Measurements from ENCODE around the gene SUMO3.

SUMO3 gene

DNA sequence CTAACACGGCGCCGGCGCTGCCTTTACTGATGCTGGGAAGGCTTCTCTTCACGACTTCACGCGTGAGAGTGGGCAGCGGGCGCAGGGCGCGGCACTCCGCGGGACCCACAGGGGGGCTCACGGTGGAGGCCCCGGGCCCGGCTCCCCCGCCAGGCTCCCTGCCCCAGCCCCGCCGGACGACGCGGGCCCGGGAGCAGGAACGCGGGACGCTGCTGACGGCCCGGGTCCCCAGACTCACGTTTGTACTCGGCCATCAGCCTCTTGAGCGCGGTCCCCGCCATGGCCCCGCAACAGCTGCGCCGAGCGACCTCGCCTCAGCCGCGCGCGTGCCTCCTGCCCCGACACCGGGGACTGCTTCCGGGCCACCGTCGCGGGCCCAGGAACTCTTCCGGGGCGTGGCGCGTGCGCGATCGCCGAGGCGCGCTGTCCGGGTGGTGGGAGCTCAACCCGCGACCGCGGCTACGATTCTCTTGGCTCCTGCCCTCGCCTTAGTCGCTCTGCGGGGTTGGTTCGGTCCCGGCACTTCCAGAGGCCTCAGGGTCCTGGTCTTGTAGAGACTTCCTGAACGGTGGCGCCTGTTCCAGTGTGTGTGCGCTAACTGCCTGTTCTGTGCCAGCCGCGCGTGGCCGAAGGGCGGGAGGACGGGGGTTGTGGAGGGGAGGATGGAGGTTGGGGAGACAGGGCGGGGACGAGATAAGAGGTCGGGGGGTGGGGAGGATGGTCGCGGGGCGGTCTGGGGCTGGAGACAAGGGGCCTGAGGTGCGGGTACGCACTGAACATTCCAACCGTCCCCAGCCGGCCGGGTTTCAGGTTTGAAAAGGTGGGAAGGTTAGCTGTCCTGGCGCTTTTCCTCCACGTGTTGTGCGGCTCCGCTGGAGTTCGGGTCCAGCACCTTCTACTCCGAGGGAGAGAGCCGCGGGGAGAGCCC, 16.1 kb downstream of the SUMO3 start, which contains the start of gene UBE2G2:
Gene UBE2G2, minus strand, starts transcription at position 353 of the 928 bp plus-strand sequence. Its CDS starts 72 bp downstream, at position 281.
- peak; percentile 84 for DNase-seq

DNA sequence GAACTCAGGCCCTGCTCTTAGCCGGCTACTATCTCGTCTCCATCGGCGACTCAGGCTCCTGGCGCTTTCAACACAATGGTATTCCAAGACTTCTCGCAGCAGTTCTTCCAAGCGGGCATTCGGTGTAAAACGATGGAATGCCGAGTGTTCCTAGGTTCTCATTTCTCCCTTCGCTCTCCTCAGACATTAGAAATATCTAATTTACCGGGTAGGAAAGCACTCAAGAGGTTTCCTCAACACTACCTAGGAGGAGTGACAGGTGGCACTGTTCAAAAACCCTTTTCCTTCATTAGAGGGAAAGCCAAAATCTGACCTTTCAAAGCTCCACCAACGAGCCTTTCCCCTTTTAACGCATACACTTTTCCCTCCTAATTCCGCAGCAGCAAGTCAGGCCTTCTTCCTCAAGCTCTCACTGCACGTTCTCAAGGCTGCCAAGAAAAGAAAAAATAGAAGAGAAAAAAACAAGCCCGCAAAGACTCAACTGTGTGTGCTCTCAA, 16.8 kb downstream of the SUMO3 start:
- peak; percentile 44 for DNase-seq

DNA sequence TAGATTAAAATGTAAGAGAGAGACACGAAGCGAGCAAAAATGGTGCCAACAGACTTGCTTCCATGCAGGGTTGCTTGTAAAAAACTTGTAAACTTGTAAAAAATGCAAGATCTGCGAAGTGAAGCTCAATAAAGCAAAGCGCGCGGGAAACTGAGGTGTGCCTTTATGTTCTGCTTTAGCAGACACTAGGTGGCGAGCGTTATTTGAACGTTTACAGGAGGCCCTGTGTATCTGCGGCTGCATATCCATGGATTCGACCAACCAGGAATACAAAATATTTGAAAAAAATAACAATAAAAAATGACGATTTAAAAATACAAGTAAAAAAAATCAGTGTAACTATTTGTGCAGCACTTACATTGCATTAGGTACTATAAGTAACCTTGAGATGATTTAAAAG, 17.8 kb downstream of the SUMO3 start:
- no peak for DNase-seq

DNA sequence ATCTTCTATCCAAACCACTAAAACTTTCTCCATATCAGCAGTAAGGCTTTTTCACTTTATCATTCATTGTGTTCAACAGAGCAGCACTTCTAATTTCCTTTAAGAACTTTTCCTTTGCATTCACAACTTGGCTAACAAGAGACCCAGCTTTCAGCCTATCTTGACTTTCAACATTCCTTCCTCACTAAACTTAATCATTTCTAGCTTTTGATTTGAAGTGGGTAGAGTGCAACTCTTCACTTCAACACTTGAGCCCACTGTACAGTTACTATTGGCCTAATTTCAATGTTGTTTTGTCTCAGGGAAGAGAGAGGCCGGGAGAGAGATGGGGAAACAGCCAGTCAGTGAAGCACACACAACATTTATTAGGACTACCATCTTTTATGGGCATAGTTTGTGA, 18.2 kb downstream of the SUMO3 start:
- no peak for DNase-seq

DNA sequence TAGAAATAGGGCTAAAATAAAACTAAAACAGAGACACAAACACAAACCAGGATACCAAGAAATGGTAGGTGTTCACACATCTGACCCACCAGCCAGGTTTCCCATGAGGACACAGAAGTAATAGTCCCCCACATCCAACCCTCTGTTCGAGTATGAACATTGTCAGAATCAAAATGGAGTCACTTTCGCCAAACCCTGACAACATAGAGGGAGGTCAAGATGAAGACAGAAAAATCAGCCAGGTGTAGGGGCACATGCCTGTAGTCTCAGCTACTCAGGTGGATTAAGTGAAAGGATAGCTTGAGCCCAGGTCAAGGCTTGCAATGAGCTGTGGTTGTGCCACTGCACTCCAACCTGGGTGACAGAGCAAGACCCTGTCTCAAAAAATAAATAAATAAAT, 20.1 kb downstream of the SUMO3 start:
- no peak for DNase-seq

DNA sequence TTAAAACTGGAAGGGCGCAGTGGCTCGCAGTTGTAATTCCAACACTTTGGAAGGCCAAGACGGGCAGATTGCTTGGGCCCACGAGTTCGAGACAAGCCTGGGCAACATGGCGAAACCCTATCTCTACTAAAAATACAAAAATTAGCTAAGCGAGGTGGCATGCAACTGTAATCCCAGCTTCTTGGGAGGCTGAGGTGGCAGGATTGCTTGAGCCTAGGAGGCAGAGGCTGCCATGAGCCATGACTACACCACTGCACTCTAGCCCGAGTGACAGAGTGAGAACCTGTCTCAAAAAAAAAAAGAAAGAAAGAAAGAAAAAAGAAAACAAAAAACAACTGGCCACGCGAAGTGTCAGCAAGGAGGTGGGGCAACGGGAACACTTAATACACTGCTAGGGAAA, 22.5 kb downstream of the SUMO3 start:
- DNase-seq = no peak

DNA sequence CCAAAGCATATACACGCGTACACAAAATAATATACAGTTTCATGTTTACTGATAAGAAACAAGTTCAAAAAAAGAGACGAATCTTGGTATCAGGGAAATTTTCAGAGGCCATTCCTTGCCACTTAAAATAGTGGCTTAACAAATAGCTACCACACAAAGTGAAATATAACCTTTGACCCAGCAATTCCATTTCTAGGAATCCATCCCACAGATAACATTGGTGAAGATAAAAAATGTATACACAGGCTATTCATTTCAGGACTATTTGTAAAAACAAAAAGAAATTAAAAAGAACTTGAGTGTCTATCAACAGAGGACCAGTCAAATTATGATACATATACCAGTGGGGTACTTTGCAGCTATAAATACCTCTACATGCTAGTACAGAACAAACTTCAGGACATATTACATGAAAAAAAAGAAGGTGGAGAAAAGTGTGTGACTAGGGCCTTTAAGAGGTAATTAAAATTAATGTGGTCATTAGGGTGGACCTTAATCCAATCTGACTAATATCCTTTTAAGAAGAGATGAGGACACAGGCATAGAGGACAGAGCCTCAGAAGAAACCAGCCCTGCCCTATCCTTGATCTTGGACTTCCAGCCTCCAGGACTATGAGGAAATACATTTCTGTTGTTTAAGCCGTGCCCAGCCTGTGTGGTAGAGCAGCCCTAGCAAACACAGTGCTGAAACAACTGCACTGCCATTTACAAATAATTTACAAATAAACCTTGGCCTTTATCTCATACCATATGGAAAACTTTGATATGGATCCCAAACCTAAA, 24.1 kb downstream of the SUMO3 start:
- no peak for DNase-seq

DNA sequence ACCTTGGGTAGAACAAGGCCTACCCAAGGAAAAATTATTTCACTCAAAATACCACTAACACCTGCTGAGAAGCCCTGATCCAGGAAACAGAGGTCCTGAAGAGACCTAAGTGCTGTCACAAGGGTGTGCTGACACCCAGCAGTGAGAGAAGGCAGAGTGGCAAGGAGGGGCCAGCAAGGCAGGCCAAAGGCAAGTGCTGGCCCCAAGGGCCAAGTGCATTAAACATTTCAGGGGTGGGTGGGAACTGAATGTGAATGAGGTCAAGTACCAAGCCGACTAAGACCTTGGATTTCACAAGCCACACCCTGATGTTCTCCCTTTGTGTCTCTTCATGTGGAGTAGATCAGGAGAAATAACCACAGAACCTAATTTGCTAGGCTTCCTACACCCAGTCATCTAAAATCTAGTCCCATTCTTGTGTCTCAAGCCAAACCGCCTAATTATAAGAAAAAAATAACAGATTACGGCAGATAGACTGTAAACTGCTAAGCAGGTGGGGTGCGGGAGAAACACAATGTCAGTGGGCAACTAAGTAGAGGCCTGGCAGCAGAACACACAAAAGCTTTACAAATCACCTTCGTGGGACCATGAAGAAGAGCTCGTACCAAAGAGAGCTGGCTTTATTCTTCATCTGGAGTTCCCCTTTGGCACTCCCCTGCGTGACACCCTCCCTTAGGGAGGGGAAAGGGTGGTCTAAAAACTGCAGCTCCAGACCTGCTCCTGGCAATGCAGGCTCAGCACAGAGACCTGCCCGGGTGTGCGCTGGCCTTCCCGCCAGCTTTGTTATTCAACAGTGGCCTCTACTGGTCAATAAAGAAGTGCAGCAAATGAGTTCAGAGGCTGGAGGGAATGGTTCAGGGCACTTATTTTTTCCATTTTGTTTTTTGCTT, 24.9 kb downstream of the SUMO3 start:
- DNase-seq = peak; percentile 59

DNA sequence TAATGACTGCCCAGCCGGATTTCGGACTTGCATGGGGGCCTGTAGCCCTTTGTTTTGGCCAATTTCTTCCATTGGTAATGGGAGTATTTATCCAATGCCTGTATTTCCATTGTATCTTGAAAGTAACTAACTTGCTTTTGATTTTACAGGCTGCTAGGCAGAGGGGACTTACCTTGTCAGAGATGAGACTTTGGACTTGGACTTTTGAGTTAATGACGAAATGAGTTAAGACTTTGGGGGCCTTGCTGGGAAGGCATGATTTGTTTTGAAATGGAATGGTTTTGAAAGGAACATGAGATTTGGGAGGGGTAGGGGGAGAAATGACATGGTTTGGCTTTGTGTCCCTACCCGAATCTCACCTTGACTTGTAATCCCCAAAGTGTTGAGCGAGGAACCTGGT, 25.9 kb downstream of the SUMO3 start:
- no peak for DNase-seq

DNA sequence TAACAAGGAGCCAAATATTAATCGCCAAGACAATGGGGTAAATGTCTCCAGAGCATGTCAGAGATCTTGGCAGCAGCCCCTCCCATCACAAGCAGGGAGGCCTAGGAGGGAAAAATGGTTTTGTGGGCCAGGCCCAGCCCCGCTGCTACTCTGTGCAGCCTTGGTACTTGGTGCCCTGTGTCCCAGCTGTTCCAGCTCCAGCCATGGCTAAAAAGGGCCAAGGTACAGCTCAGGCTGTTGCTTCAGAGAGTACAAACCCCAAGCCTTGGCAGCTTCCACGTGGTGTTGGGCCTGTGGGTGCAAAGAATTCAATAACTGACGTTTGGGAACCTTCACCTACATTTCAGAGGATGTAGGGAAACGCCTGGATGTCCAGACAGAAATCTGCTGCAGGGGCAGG, 26.6 kb downstream of the SUMO3 start:
- DNase-seq = no peak

DNA sequence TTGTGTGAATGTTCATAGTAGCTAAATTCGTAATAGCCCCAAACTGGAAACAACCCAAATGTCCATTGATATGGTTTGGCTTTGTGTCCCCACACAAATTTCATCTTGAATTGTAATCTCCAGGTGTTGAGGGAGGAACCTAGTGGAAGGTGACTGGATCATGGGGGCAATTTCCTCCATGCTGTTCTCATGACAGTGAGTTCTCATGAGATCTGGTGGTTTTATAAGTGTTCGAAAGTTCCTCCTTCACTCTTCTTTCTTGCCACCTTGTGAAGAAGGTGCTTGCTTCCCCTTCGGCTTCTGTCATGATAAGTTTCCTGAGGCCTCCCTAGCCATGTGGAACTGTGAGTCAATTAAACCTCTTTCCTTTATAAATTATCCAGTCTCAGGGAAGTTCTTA, 27.5 kb downstream of the SUMO3 start:
- DNase-seq = no peak

DNA sequence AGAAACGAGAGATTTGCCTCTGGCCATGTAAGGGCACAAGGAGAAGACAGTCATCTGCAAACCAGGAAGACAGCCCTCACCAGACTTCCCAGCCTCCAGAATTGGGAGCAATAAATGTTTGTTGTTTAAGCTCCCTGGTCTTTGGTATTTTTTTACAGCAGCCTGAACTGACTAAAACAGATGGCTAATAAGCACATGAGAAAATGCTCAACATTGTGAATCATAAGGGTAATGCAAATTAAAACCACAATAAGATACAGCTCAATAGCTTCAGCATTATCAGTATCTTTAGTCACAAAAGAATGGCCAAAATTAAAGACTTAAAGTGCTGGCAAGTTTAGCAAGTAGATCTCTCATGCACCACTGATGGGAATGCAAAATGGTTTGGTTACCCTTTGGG, 28.0 kb downstream of the SUMO3 start:
- no peak for DNase-seq

DNA sequence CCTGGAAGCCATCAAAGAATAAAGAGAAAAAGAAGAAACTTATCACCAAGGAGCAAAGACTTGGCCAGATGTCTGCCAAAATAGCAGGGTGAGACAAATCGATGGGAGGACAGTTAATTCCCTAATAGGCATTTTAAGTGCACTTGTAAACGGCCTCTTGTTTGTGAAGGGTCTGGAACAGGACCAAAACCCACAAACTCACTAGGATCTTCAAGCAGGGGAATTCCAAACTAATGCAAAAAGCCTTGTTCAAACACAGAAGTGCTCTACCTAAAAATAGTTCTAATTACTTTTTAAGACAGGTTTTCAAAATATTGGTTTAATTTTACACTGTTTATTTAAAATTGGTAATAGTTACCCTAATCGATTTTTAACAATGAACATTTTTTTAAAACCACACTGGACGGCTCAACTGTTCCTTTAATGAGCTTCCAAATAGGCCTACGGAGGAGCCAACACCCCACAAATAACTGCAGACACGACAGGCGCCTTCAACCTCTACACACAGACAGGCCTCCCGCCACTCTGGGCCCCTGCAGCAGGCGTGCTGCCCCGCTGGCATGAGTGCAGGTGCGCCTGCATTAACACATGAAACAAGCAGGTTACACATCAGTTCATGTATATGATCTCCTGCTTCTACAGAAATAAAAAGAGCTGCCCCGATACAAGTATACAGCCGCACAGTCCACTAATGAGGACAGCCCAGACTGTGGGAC, 32.1 kb downstream of the SUMO3 start:
- no peak for DNase-seq

DNA sequence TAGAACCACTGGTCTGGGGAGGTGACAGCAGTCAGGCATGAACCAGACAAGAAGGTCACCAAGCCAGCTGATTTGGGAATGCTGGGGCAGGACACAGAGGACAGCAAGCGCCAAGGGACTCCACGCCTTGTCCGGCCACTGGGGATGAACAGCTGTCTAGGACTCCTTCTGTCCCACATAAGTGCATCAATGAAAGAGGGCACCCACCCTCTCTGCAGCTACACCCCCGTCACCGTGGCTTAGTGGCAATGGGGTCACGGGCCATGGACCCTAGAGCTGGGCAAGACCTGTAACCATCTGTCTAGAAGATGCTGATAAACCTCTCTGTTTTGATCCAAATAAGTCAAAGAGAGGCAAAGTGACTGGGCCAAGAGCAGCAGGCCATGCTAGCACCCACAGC, 33.1 kb downstream of the SUMO3 start:
- no peak for DNase-seq

DNA sequence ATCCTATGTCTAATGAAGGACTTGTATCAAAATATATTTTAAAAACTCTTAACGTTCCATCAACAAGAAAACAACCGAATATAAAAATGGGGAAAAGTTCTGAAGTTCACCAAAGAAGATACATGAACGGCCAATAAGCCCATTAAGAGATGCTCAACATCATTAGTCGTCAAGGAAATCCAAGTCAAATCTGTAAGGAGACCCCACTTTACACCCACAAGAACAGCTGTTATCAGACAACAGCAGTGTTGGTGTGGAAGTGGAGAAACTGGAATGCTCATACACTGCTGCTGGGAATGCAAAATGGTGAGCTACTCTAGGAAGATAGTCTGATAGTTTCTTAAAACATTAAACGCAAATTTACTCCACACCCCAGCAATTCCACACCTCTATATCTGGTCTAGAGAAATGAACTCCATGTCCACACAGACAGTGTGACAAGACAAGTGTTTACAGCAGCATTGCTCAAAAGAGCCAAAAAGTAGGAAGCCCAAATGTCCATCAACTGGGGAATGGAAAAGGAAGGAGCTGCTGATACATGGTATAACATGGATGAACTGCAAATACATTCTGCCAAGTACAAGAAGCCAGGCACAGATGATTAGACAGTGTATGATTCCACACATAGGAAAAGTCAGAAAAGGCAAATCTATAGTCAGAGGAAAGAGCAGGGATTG, 34.7 kb downstream of the SUMO3 start:
- no peak for DNase-seq

DNA sequence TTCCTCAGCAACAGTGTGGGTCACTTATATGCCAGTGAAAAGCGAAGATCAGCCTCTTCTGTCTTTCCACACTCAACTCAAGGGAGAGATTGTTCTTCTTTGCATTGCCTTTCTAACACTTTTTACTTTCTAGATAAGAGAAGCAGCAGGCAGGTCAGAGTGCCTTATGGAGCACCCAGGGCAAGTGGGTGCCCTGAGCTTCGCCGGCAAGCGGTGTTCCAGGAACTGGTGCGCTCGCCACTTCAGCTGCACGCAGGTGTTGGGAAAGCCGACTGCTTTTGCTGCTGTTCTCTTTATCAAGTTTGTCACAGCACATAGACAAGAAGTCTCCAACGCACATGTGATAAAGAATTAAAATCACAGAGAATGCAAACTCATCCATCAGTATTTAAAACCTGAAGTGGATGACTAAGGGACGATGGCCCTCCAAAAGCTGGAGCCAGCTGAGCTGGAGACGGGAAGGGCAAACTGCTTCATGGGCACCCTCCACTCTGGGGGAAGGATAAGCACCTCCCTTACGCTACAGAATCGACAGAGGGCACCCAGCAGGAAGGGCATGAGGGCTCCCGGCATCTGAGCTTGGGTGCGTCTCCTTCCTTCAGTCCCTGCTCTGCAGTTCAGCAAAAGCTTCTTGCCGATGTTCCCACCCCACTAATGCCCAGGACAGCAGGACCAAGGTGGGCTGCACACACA, 36.9 kb downstream of the SUMO3 start:
- no peak for DNase-seq

DNA sequence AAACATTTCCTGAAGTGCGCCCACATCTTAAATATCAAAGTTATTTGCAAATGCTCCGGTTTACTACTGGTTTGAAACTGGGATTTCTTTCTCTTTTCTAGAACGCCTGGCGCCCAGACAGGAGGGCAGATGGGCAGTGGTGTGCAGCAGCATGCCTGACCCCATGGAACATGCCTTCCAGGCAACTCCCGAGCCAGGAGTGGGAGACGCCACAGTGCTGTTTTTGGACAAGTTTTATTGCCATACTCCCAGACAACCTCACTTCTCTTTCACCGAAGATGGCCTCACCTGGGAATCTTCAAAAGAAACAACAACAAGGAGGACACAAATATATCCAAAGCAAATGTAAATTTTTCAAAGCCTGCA, 37.7 kb downstream of the SUMO3 start:
- DNase-seq = no peak

DNA sequence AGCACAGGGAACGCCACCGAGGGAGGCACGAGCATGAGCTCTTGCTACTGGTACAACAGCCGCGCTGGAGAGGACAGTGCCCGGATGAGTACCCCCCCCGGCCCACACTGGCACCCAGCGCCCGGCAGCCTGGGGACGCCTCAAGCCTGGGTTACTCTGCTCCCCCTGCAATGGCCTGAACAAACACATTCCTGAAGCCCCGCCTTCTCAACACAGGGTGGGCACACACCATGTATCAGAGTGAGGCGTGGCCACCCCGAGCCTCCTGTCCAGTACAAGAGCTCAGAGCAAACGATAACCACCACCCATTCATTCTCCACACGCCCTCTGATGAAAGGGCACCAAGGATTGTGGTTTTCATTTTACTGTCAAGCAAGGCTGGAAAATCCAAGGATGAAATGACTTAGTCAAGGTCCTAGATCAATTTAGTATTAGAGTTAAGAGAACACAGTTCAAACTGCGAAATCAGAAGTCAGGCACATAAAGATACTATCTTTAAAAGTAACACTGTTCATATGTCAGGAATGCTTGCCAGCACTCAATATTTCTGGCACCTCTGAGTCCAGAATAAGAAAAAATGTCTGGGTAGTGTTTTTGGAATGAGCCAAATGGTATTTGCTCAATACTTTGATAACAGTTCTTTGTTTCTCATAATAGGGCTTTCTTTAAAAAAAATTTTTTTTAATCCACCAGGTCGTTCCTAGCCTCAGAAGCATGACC, 38.3 kb downstream of the SUMO3 start:
- no peak for DNase-seq

DNA sequence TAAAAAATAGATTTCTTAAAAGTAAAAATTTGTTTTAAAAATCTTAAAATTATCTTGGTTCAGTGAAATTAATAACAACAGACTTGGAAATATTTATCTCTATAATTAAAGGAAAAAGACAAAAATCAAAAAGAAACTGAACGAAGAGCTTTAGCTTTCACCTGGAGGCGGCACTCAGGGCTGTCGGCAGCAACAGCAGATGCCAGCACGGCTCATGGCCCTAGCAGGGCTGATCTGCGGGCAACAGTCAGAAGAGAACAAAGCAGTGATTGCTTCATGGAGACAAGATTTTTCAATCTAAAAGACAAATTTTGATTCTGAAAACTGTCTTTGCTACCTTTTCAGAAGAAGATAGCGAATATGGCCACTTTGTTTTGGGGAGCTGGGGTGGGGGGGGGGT, 38.9 kb downstream of the SUMO3 start:
- DNase-seq = no peak

DNA sequence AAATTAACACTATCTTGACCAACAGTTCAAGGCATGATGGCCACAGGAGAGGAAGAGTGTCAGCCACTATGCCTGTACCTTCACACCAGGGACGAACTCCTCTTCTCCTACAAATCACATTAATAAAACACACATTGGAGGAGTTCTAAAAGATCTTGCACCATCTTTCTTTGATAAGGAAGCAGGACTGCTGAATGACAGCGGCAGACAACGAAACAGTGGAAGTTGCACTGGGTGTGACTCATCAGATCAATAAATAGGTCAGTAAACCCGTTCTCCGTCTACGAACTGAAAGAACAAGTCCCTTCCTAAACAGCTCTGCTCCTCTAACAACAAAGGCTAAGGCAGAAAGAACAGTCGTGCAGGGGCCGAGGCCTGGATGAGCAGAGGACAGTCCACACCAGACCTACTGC, 39.4 kb downstream of the SUMO3 start:
- no peak for DNase-seq

Measured in central memory CD4-positive, alpha-beta T cell (primary cell).